Measurements from ENCODE around the gene ZNF354B. TPM values are rescaled to one million over a fixed set of nuclear protein-coding genes. Genes with fewer than 3 reads are reported as not detected.
"Not testable (repeated sequence)": the region's sequence is repeated elsewhere in the genome, so short reads cannot be mapped to it uniquely, and the experiment has no call there.

The ZNF354B gene
- total RNA-seq, 1 donor from 2014 or later: 8.3 TPM

- DNase-seq (ENCODE audit: low spot score in 2 of 2): no peak
- peaks cover 4 to 18% of the 10 kb centered on the region in 2 donors for H3K9me3 ChIP-seq
- peaks cover 65 to 88% of the 10 kb centered on the region in 2 donors for H3K36me3 ChIP-seq
- intact Hi-C loops (cut with DNase I): no loop called here
- no peaks in the 10 kb centered on the region for H3K4me1 ChIP-seq
- H3K4me3 ChIP-seq: no peak overlapping the region
- no peak overlapping the region for H3K27ac ChIP-seq
- H3K27me3 ChIP-seq: no peaks in the 10 kb centered on the region
- TF ChIP-seq CTCF (IDR thresholded peaks at IDR 0.05): no peak
Measured at GRCh38 chr5:178866946-178867345, 7.2 kb downstream of the ZNF354B start.

- DNase-seq (ENCODE audit: low spot score in 2 of 2): no peak
- Histone ChIP-seq H3K36me3 (peaks cover 76 to 98% of the 10 kb centered on the region in 2 donors), H3K27ac (no peak overlapping the region), H3K4me3 (no peak overlapping the region), H3K27me3 (no peaks in the 10 kb centered on the region), H3K4me1 (no peaks in the 10 kb centered on the region), H3K9me3 (peaks cover 10 to 44% of the 10 kb centered on the region in 2 donors)
- TF ChIP-seq CTCF (IDR thresholded peaks at IDR 0.05): no peak
- intact Hi-C loops (cut with DNase I): no loop called here
Measured at GRCh38 chr5:178869577-178869976, 9.8 kb downstream of the ZNF354B start.

GRCh38 chr5:178870411-178870810 lies 10.7 kb downstream of the ZNF354B start:
- intact Hi-C loops (cut with DNase I): no loop called here
- no peak for DNase-seq (ENCODE audit: low spot score in 2 of 2)
- H3K36me3 ChIP-seq: peaks cover 81 to 98% of the 10 kb centered on the region in 2 donors

GRCh38 chr5:178872302-178872701 lies 12.5 kb downstream of the ZNF354B start:
- intact Hi-C loops (cut with DNase I): no loop called here
- TF ChIP-seq CTCF (IDR thresholded peaks at IDR 0.05): no peak

More at GRCh38 chr5:178870411-178870810, 10.7 kb downstream of the ZNF354B start:
- Histone ChIP-seq H3K27me3 (no peaks in the 10 kb centered on the region), H3K4me3 (no peak overlapping the region), H3K4me1 (no peaks in the 10 kb centered on the region), H3K9me3 (peaks cover 16 to 52% of the 10 kb centered on the region in 2 donors), H3K27ac (no peak overlapping the region)
- TF ChIP-seq CTCF (IDR thresholded peaks at IDR 0.05): no peak

DNA sequence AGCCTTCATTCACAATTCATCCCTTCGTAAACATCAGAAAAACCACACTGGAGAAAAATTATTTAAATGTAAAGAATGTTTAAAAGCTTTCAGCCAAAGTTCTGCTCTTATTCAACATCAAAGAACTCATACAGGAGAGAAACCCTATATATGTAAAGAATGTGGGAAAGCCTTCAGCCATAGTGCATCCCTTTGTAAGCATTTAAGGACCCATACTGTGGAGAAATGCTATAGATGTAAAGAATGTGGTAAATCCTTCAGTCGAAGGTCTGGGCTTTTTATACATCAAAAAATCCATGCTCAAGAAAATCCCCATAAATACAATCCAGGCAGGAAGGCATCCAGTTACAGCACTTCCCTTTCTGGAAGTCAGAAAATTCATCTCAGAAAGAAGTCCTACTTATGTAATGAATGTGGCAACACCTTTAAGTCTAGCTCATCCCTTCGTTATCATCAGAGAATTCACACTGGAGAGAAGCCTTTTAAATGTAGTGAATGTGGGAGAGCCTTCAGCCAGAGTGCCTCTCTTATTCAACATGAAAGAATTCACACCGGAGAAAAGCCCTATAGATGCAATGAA lies 23.5 kb downstream of the ZNF354B start:
- intact Hi-C loops (cut with DNase I); H3K4me1 ChIP-seq; DNase-seq (ENCODE audit: low spot score in 2 of 2); H3K27ac ChIP-seq; H3K27me3 ChIP-seq: not testable (repeated sequence)
- peaks cover 65 to 98% of the 10 kb centered on the region in 2 donors for H3K36me3 ChIP-seq
- peaks cover 90 to 100% of the 10 kb centered on the region in 2 donors for H3K9me3 ChIP-seq
- H3K4me3 ChIP-seq: peak overlapping the region in 1 of 2 donors; percentile 7

More at GRCh38 chr5:178872302-178872701, 12.5 kb downstream of the ZNF354B start:
- H3K4me3 ChIP-seq: no peak overlapping the region
- H3K4me1 ChIP-seq: no peaks in the 10 kb centered on the region
- no peak overlapping the region for H3K27ac ChIP-seq
- H3K9me3 ChIP-seq: peaks cover 31 to 71% of the 10 kb centered on the region in 2 donors
- no peaks in the 10 kb centered on the region for H3K27me3 ChIP-seq
- no peak for DNase-seq (ENCODE audit: low spot score in 2 of 2)
- H3K36me3 ChIP-seq: peaks cover 82 to 98% of the 10 kb centered on the region in 2 donors

DNA sequence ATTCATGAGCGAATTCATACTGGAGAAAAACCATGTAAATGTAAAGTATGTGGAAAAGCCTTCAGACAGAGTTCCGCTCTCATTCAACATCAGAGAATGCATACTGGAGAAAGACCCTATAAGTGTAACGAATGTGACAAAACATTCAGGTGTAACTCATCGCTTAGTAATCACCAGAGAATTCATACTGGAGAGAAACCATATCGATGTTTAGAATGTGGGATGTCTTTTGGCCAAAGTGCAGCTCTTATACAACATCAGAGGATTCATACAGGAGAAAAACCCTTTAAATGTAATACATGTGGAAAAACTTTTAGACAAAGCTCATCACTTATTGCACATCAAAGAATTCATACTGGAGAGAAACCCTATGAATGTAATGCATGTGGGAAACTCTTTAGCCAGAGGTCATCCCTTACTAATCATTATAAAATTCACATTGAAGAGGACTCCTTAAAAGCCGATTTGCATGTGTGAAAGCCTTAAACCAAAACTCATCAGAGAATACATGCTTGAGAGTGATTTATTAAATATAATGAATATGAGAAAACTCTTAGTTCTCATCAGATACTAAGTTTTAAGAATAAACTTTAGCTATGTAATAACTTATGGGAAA lies 24.2 kb downstream of the ZNF354B start:
- Histone ChIP-seq H3K9me3 (peaks cover 94 to 100% of the 10 kb centered on the region in 2 donors), H3K4me1 (no peaks in the 10 kb centered on the region), H3K27ac (no peak overlapping the region), H3K36me3 (peaks cover 62 to 97% of the 10 kb centered on the region in 2 donors), H3K4me3 (no peak overlapping the region), H3K27me3 (no peaks in the 10 kb centered on the region)
- no peak for DNase-seq (ENCODE audit: low spot score in 2 of 2)
- intact Hi-C loops (cut with DNase I): no loop called here
- TF ChIP-seq CTCF (IDR thresholded peaks at IDR 0.05): no peak

All from ascending aorta (tissue), 2 donors.